Stimulated activated CD4-positive, alpha-beta T cell treated with anti-CD3 and anti-CD28 coated beads, Interleukin-2, amount 100 ng/mL, for 24 hours (primary cell): ENCODE results near the gene MTCL3.

ENCODE experiments used
- DNase-seq, 2 donors: peaks; one replicate each; pipeline ENCODE4 v3.0.0-alpha.2; 2020

The MTCL3 gene

DNA sequence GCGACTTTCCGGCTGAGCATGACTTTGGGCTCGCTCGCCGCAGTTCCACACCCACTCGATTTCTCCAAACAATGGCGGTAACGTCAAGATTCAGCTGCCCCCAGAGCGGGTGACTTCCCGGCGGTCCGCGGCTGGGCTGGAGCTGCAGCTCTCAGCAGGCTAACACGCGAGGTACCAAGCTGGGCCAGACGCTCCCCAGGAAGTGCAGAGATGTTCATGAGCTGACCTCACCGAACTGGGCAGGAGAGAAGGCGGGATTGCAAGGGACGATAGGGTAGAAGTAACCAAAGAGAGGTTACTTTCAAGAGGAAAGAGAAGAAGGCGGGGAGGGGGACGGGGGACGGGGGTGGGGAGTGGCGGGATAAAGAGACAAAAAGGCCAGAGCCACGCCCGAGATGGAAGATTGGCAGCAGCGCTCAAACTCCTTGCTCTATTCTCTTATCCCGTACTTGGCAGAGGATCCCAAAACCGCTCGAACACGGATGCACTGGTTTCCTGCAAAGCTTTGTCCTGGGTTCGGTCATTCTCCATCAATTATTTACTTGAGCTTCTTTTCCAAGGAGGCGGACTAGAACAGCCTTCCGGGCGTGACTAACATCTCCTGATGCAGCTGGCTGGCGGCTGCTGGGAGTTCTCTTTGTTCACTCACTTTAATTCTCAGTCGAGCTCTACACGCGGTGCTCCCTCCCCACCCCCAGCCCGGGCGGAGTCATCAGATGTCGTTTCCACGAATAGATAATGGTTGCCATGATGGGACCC, at the start of gene MTCL3:
Gene MTCL3 (minus strand): TSS at position 626 of the 759 bp plus-strand sequence.
- DNase-seq: peak; percentile 61 to 65

DNA sequence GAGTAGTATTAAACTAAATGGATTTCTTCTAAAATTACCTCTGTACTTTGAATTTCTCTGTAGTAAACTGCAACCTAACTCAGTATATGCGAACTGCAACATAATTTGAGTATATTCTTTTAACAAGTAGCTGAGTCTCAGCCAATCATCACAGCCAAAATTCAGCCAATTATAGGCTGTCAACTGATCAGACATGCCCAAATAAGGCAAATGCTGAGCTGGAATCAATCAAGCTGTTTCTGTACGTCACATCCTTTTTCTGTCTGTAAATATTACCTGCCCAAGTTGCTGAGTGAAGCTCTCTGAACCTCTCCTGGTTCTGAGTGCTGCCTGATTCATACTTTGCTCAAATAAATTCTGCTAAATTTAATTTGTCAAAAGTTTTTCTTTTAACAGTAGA, 48.3 kb upstream of the MTCL3 start:
- no peak for DNase-seq

GRCh38 chr6:127566651-127567050, 47.5 kb upstream of the MTCL3 start:
- DNase-seq: no peak

DNA sequence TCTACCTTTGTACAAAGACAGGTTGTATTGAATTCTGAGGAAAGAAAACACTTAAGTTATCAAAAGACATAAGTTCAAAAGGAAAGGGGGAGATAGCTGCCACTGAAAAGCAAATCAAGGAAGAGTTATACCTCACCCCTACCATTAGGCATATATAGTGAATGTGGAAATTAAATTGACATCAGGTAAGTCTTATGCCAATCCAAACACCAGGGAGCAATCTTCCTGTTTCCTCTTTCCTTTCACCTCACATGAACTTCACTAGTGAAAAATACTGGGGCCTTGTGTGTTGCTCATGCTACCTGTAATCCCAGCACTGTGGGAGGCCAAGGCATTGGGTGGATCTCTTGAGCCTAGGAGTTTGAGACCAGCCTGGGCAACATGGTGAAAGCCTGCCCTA, 47.0 kb upstream of the MTCL3 start:
- DNase-seq: no peak

- DNase-seq: no peak
These were observed 45.6 kb upstream of the MTCL3 start for GRCh38 chr6:127564761-127565160.

DNA sequence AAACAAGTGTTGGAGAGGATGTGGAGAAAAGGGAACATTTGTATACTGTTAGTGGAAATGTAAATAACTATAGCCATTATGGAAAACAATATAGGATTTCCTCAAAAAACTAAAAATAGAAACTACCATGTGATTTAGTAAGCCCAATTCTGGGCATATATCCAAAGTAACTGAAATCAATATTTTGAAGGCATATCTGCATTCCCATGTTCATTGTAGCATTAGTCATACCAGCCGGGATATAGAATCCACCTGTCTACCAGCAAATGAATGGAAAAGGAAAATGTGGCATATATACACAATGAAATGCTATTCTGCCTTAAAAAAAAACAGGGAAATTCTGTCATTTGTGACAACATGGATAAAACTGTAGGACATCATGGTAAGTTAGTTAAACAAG, 42.5 kb upstream of the MTCL3 start:
- no peak for DNase-seq

DNA sequence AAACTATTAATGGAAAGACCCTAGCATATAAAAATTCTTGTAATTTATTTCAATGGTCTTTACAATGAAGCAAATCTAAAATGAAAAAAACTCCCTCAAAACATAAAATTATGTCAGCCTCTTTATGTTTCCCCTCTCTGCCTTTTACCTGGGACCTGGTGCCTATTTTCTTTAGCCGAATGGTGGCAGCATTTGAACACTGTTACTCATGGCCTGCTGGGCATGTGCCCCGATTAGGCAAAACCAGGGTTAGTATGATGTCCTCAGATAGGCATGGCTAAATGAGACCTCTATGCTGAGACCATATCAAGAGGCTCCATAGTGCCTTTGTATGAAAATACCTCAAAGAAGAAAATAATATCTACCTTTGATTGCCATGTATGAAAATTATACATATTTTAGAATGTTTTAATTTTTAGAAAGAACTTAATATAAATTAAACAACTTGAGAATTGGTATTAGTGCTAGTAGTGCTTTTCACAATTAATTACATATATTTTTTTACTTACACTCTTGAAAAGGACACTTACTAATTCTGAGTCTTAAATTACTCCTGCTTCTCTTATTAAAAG, 35.4 kb upstream of the MTCL3 start:
- peak in 1 of 2 donors; percentile 7 for DNase-seq

DNA sequence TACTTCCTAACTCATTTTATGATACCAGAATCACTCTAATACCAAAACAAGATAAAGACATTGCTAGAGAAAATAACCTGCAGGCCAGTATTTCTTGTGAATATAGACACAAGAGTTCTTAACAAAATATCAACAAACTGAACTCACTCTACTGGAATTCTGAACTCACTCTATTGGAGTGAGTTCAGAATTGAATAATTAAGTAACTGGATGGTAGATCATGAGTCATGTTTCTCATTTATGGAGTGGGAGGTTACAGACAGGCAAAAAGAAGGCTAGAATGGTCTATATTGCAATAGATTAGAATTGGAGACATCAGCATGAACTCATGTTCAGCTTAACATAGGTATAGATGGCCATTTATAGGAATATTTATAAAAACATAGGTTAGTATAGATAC, 31.3 kb upstream of the MTCL3 start:
- DNase-seq: no peak

GRCh38 chr6:127547904-127548649, 28.9 kb upstream of the MTCL3 start:
- no peak for DNase-seq

GRCh38 chr6:127547215-127547614, 28.1 kb upstream of the MTCL3 start:
- DNase-seq: peak in 1 of 2 donors; percentile 24

DNA sequence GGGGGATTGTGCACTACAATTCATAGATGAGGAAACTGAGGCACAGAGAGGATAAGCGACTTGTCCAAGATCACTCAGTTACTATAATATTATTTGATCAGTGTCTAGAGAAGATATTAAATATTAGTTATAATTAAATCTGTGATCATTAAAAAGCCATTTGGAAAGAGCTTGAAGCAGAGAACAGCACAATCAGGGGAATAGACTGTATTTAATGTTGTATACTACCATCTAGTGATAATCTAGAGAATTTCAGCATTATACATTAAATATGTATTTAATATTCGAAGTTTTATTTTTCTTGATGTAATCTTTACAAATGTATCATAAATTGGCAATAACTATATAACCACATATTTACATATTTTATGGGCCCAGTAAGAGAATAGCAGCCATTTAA, 20.1 kb upstream of the MTCL3 start:
- no peak for DNase-seq

- DNase-seq: no peak
These were observed 19.7 kb upstream of the MTCL3 start for GRCh38 chr6:127538750-127539264.

- DNase-seq: no peak
These were observed 14.6 kb upstream of the MTCL3 start for GRCh38 chr6:127533736-127534135.

DNA sequence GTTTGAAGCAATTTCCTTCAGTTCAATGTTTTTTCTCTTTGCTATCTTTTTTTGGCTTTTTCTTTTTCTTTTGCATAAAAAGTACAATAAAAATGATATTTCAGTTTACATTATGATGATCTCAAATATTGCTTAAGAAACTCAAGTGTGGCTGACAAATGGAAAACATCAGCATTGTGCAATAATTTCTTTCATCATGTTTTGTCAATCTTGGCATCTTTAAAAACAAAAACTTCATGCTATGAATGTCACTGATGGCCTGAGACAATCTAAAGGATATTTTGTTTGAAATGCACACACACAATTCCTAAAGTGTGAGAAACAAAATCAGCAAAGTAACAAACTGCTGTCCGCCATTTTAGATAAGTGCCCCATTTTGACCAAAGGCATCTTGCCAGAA, 13.9 kb upstream of the MTCL3 start:
- DNase-seq: no peak

DNA sequence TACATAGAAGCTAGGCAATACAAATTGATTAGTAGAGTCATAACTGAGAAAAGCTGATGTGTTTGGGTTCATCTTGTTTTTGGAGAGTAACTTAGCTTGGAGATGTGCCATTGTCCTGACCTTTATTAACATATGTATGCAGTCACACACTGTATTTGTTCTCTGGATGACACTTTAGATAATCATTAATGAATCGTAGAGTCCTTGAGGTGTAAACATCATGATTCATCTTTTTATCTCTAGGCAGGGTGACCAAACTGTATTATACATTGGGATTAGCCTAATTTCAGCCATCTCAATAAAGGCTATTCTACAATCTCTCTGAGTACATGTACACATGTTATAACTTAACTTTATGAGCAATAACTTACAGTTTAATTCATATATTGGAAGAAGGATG, 3.6 kb upstream of the MTCL3 start:
- no peak for DNase-seq

DNA sequence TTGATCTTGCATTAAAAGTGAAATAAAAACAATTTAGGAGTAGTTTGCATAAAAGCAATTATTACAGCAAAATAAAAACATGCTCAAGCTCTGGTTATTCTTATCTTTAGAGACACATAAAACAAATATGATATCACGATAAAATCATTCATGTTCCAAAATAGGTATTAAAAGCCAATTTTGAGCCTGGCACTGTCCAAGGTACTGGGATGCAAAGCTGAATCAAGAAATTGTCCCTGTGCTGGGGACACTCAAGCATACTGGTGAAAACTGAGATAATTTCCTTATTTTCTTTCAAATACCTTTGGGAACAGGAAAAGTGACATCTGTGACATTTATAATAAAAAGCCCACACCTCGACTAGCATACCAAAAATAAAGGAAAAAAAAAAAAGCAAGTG, 931 bp upstream of the MTCL3 start:
- no peak for DNase-seq

DNA sequence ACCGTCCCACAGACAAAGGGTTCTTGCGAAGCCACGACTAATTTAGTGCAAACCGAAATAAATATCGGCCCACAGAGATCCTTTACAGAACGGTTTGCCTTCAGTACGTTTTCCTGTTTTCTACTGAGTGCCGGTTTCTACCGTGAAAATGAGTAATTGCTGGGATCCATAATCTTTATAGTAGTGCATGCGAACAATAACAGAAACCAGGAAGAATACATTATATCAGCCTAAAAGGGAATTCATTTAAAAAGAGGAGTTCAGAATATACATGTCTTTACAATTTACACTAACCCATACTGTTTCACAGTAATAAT, 292 bp upstream of the MTCL3 start:
- DNase-seq: no peak

DNA sequence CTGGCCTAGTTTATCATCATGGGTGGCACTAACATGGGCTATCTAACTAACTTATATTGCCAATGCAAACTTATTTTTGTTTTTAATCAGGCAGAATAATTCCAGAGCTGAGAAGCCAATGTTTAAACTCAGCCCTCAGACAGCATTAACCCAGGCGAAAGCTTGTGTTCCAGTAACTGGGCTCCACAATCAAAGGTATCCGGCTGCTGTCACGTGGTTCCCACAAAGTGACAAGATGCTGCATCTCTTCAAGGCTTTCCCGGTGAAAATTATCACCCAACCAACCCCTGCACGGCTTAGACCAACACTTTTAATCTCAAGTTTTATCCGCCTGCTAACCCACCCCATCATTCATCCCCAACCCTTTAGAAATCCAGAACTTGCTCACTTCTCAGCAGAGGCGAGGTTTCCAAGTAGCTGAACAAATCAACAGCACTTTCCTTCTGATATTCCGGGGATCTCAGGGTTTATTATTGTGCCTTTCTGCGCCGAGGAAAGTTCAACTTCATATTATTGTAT, 885 bp downstream of the MTCL3 start:
- no peak for DNase-seq

GRCh38 chr6:127517693-127518092, 1.4 kb downstream of the MTCL3 start:
- DNase-seq: no peak

GRCh38 chr6:127516662-127517273, 2.4 kb downstream of the MTCL3 start:
- DNase-seq: peak; percentile 53 to 63

DNA sequence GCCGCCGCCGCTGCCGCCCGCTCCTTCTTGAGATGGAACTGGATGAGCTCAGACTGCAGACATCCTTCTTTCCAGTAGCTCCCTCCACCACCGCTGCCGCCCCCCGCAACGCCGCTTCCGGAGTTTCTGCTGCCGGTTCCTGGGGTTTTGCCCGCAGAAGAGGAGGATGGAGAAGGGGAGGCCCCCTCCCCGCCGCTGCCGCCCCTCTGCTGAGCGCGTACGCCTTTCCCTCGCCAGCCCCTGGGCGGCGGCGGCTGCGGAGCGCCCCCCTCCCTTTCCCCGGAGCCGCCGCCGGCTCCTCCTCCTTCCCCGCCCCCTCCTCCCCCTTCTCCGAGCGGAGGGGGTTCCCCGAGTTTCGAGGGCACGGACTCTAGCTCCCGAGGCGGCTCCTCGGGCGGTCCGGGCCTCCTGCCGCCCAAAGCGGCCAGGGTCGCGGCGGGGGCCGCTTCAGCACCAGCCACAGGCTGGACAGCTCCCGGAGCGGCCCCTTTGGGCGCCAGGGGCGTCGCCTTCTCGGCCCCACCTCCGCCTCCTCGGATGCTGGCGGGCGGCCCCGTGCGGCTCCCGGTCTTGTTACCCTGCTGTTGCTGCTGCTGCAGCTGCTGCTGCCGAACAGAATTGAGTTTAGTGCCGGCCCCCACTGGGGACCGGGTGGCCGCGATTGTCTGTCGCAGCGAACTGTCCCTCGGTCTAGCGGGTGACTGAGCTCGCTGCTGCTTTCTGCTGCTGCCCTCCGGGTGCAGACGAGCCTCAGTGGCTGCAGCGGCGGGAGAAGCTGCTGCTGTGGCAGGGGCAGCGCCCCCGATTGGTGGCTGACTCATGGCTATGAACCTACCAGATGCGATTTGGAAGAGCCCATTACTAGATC, 3.1 kb downstream of the MTCL3 start:
- peak; percentile 71 to 72 for DNase-seq

GRCh38 chr6:127515234-127515793, 3.8 kb downstream of the MTCL3 start:
- DNase-seq: peak in 1 of 2 donors; percentile 23
